ENCODE results near the gene HUNK.

HUNK gene

DNA sequence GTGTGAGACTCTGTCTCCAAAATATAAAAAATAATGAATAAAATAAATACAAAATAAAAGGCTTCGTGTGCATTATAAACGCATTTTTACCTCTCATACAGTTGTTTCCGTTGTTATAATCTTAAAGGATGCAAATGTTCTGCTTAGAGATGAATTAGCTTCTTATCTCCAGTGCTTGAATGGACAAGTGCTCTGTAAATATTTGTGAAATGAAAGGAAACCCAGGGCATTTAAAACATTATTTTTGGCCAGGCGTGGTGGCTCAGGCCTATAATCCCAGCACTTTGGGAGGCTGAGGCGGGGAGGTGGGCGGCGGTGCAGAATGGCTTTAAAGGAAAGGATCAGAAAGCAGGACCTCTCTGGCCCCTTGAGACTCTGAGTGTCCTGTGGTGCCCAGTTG, 94.5 kb downstream of the HUNK start:
- no peak for DNase-seq

DNA sequence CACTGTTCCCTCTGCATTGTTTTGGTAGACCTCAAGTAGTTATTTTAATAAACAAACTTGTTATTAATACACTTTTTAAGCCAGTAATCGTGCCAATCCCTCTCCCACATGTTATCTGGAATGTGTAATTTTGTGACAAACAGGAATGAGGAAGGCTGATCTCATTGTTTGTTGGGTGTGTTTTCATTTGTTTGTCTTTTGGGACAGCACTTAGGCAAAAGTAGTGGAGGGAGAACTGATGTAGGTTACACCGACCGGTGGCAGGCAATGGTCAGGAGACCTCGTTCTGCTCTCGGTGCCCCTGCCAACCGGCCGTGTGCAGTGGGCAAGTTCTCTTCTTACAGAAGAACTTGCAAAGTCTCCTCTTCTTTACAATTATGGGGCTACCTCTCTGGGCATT, 99.8 kb downstream of the HUNK start:
- no peak for DNase-seq

DNA sequence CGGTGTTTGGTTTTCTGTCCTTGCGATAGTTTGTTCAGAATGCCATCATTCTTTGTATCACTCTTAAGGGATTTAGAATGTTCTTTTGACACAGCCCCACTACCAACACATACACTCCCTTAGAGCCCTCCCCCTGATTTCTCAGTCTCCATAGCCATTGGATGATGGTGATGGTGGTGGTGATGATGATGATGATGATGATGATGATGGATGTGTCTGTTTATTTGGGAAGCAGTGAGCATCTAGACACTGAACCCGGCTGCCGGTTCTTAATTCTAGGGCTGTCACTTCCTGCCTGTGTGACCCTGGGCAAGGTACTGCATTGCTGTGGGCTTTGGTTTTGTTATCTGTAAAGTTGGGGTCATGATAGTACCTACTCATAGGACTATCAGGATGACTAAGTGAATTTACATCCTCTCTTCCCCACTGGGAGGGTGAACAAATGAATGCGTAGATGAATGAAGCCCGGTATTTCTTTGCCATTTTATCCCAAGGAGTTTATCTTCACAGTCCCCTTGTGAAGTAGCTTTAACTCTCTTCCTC, 100.7 kb downstream of the HUNK start:
- no peak for DNase-seq

DNA sequence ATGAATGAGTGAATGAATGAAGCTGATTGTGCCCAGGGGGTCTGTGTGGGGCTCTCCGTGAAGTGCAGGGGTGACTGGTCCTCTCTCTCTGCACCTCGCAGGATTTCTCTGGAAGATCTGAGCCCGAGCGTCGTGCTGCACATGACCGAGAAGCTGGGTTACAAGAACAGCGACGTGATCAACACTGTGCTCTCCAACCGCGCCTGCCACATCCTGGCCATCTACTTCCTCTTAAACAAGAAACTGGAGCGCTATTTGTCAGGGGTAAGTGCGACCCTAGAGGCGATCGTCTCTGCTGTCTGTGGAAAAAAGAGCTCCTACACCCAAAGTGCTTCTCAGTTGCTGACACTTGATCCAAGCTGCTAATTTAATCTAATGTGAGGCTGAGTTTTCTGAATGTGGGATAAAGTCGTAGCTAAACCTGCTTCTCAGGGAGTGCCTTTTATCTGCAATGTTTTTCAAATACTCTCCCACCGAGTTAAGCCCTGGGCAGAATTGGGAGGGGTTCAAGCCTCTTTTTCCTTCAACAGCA, 101.7 kb downstream of the HUNK start:
- no peak for DNase-seq

DNA sequence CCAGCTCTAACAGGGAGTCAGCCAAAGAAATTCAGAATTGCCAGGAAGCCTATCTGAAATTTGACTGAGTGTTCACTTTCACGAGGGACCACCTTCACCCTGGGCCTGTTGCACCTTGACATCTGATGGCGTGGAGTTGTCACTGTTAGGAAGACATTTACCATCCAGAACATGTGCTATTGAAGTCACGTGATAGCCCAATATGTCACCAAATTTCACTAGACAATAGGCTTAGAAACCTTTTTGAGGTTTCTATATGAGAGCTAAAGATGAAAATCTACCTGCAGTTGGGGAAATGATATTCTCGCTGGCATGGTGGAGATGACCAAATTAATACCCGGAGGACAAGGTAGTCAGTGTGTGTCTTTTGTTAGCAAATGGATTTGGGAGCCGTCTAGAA, 102.7 kb downstream of the HUNK start:
- no peak for DNase-seq

DNA sequence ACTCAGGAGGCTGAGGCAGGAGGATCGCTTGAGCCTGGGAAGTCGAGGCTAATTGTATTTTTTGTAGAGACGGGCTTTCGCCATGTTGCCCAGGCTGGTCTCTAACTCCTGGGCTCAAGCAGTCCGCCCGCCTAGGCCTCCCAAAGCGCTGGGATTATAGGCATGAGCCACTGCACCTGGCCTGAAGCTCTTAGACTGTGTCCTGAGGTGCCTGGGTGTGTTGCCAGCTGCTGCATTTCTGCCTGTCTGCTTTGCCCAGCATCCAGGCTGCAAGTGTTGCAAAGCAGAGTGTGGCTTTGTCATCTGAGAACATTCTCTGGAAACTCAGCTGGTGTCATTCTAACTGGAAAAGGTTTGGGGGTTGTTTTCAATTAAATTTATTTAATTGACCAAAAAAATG, 105.0 kb downstream of the HUNK start:
- DNase-seq, result no peak

DNA sequence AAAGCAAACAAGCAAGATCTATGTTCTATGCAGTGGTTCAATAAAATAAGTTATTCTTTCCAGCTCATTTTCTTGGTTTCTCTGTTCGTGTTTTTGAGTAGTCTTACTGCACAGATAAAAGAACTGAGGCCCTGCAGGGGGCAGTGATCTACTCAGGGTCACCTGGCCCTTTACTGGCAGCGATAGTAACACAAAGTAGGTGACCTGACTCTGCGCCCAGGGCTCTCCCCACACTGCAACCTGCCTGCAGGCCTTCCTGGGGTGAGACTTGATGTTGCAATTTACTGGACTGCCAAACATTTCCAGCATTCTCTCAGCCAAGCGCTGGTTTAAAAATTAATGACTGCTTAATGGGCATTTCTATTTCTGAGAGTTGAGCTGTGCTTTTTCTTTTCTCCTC, 110.3 kb downstream of the HUNK start:
- no peak for DNase-seq

DNA sequence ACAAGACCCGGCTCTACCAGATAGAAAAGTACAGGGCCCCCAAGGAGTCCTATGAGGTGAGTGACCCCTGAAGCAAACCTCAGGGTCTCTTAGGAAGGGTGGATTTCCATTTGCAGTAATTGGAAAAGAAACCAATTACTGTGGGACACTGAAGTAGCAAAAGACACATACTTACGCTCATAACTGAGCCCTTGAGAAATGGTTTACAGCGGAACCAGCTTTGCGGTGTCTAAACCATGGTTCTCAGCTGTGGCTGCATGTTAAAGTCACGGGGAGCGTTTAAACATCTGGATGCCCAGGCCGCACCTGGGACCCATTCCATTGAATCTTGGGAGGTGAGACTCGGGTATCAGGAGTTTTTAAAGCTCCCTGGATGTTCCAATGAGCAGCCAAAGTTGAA, 110.7 kb downstream of the HUNK start:
- no peak for DNase-seq

DNA sequence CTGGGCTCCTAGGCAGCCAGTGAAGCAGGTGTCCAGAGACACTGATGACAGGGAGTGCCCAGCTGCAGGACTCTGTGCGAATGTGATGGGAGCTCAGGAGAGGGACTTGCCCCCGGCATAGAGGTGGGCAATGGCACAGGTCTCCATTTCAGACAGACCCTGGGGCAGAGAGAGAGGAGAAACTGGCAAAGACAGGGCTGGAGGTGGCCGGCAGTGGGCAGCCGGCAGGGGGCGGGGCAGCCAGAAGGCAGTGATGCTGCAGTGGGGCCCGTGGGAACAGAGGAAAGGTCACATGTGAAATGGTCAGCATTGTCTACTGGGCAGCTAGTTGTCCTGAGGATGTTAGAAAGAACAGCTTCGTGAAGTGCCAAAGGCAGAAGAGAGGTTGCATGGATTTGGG, 112.6 kb downstream of the HUNK start:
- no peak for DNase-seq

DNA sequence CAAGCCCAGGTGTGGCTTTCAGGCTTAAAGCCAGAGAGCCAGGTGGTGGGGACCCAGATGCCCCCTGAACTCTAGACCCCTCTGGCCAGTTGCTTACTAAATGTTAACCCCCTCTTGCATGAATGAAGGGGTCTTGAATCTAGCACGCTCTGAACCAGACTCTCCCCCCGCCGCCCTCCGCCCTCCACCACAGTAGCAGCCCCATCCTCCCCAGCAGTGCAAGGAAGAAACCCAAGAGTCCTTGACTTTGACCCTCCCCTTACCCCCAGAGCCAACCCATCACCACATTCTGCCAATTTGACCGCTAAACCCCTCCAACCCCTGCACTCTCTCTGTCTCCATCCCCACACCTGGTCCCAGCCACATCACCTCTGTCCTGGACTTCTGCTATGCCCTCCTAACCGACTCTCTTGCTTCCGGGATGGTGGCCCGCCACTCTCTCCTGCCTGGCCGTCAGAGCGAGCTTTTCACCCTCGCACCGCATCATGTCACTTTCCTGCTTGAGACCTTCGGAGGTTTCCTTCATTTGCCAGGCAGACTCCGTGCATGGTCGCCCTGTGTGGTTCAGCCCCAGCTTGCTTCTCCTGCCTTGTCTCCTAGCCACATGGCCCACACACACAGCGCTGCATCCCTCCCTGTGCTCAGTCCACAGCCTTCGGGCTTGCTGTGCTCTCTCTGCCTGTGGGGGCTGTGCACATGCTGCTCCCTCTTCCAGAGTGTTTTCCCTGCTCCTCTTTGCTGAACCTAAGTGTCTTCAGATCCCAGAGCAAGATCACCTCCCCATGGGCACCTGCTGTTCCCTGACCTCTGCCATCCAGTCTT, 113.4 kb downstream of the HUNK start:
- DNase-seq, result no peak

DNA sequence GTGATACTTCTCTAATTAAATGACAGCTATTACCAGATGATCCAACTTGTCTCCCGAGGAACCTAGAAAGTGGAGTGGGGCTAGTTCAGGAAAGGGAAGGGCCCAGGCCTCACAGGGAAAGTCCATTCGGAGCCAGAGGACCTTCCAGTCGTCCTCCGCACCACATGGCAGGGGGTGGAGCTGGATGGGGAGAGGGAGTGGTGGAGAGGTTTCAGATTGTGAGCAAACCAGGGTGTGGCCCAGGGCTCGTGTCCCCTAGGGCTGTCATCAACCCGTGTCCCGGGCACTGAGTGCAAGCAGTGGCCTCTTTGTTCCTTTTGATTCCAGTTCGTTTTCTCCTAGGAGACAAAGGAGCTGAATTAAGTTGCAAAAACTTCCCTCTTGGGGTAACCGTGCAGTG, 114.9 kb downstream of the HUNK start:
- no peak for DNase-seq

DNA sequence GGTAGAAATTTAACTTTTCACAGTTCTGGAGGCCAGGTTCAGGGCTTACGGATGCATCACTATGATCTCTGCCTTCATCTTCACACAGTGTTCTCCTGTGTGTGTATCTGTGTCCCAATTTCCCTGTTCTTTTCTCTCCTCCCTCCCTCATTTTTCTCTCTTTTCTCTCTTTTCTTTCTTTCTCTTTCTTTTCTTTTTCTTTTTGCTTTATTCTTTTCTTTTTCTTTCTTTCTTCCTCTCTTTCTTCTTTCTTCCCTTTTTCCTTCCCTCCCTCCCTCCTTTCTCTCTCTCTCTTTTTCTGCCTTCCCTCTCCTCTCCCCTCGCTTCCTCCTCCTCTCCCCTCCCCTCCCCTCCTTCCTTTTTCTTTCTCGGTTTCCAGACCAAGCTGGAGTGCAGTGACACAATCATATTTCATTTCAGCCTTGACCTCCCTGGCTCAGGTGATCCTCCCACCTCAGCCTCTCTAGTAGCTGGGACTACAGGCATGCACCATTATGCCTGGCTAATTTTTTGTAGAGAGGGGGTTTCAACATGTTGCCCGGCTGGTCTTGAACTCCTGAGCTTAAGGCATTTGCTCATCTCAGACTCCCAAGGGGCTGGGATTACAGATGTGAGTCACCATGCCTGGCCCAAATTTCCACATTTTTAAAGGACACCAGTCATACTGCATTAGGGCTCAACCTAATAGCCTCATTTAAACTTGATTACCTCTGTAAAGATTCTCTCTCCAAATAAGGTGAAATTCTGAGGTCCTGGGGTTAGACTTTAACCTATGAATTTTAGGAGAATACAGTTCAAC, 115.9 kb downstream of the HUNK start:
- no peak for DNase-seq

DNA sequence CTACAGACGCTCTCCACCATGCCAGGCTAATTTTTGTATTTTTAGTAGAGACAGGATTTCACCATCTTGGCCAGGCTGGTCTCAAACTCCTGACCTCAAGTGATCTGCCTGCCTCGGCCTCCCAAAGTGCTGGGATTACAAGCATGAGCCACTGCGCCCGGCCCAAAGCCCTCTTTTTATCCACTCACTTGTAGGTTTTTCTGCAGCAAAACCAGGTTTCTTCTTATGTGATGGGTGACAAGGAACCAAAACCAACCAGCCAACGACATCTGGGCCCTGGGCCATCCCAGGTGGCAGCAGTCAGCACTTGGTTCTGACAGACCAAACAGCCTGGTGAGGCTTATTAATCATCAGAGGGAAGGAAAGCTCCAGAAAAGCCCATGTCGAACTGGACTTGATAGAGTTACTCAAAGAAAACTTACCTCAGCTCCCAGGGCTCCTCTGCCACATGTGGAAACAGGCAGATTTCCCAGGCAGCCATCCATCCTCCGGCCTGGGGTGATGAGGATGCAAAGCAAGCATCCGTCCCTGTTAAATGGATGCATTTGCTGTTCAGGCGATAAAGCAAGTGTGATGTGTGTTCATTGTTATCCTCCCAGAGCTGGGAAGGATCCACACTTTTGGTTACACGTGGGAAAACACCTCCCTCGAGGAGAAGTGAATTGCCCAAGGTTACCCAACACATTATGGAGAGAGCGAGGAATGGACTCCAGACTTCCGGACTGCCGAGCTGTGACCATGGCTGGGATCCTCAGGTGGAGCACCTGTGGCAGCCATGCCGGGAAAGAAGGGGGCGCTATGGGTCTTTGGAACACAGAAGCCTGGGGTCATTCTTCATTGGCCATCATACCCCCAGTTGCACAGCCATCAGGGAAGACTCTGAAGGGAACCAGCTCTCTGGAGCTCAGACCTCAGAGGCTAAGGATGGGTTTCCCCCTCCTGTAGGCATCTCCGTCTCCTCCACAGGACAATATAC, 118.8 kb downstream of the HUNK start:
- no peak for DNase-seq

DNA sequence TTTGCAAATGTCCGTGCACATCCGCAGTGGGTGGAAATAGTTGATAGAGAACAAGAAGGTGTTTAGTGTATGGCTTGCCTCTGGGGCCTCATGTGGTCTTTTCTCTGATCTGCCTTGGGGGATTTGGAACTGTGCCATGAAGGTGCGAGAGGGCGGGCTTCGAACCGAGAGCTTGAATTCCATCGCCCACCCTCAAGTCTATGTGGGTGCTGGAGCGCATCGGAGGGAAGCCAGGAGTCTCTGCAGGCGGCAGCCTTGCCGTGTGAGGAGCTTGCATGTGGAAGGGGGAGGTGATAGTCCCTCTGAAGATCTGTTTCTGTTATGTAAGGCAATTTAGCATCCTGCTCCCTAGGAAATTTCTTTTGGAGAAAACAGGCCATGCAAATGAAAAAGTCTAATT, 119.6 kb downstream of the HUNK start:
- no peak for DNase-seq

DNA sequence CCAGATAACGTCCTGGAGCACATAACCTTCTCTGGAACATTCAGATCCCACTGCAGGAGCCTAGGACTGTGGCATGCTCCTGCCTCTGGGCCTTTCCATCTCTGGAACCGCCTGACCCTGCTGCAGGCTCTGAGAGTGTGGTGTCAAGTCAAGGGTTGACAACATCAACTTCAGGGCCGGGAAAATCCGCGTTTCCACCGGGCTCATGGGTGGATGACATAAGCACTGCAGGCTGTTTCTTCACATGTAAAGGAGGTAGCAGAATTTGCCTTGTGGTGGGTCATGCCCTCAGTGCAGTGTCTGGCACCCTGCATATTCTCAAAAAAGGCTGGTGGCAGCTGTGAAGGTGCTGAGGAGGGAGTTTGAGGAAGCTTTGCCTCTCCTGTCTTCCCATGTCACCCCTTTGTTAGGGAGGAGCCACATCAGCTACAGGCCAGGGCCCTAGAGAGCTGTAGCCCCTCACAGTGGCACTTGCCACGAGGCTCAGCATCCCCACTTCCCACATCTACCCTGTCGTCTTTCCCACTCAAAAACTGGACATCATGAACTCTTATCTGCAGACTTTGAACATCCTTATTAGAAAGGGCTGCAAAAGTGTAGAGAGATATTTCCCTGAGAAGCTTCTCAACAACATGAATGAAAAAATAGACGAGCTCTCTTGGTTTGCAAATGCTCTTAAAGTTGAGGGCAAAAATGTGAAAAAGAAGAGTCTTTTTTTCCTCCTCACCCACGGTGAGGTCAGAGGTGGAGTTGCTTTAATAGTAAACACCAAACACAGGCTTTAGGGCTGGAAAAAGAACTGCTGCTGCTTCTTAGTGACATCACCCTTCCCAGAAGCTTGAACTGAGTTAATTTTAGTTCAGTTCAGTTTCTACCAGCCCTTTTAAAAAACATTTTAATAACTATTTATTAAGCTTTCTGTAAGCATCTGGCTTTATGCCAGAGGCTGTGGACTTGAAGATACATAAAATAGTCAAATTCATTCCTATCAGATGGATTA, 121.3 kb downstream of the HUNK start:
- DNase-seq, result no peak

DNA sequence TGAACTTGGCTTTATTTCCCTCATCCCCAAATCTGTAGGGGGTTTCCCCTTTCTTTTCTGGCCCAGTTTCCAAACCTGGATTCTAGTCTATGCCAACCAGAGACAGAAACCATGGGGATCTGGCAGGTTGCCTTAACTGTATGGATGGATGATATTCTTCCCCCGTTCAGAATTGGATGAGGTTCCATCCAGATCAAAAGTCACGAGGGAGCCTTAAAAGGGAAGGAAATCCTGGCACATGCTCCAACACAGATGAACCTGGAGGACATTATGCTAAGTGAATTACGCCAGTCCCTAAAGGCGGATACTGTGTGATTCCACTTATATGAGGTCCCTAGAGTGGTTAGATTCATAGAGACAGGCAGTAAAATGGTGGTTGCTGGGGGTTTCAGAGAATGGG, 124.4 kb downstream of the HUNK start:
- no peak for DNase-seq

DNA sequence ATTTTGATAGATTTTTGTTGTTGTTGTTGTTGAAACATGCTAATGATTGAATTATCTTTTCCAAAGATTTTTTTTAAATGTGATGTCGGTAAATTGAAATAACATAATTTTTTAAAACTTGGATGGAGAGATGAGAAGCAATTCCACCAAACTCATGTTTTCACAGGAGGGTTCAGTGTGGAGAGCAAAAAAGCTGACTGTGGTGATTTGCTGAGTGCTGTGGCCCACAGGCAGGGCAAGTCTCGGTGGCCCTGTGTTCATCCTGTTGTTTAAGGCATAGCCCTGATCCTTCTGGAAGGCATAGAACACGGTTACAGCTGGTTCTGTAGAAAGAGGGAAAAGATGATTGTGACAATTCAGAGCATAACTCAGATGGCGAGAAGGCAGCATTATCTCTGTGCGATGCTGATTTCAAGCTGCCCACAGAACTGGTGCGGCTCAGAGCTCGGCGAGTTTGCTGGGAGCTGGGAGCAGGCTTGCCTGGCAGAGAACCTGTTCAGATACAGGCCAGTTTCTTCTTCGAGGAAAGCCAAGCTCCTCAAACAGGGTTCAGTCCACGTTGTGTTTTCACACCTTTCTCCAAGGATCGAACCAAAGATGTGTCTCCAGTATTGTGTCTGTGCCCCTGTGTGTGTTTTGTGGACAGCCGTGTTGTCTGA, 127.1 kb downstream of the HUNK start:
- DNase-seq, result no peak

DNA sequence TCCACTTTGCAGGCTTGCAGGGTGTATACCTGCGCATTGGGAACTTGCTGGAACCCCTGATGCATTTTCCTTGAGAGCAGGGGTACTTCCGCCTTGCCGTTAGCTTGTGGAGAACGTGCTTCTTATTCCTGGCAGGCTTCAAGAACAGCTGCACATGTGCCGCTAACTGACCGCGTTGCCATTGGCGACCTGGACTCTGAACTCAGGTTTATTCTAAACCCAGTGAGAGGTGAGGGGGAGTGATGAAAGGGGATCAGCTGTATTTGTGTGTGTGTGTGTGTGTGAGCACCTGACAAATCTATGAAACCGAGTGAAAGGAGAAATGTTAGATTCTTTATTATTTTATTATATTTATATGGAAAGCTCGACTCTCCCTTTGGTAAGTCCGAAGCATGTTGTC, 128.6 kb downstream of the HUNK start:
- no peak for DNase-seq

DNA sequence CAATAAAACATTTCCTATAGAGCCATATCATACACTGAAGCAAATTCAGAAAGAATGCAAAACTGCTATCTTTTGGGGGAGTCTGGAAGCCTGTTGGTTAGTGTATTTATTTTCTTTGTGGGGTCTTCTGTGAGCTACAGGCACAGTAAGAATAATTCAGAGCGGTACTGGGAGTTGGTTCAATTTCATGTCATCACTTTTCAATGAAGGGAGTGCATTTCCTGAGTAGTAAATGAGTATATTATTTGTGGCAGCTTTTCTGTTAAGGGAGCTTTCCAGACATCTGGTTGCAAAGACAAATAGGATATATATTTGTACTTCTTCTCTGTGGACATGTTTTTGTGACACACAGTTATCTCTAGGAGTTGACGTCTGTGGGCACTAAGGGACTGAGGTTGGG, 130.6 kb downstream of the HUNK start:
- no peak for DNase-seq

DNA sequence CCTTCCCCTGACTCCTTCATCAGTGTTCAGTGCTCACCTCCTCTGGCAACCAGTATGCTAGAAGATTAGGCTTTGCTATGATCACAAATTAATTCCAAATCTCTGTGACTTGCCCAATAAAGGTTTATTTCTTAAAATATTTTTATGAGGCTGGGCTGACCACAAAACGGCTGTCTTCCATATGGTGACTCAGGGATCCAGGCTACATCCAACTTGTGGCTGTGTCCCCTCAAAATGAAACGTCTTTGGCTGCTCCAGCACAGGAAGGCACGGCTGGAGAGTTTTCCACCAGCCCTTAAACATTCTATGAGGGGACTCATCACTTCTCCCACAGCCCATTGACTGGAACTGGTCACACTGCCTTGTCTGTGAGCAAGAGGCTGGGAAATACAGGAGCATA, 131.5 kb downstream of the HUNK start:
- no peak for DNase-seq

DNA sequence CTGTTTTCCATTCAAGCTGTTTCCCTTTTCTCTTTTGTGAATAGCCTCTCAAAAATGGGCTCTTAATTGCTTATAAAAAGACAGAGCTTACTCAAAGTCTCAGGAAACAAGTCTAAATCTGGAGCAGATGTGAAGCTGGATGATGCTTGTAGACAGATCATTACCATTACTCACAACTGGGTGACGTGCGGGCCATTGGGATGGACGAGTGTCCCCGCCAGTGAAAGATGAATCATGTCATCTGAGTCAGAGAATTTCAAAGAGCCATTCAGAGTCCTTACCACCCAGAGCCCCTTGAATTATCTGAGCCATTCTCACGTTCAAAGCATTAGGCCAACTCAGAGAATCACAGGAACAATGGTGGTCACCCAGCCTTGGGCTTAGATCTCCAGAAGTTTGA, 134.6 kb downstream of the HUNK start:
- no peak for DNase-seq
